ENCODE measurements around the gene NAV1. TPM values are rescaled to one million over a fixed set of nuclear protein-coding genes. Genes with fewer than 3 reads are reported as not detected.
"Not testable (repeated sequence)": the region's sequence is repeated elsewhere in the genome, so short reads cannot be mapped to it uniquely, and the experiment has no call there.

NAV1 gene
- 0.40 and 1.1 TPM in 2 replicates for total RNA-seq

- H3K36me3 Mint-ChIP-seq (ENCODE audit: low read depth): no peaks in the 10 kb centered on the region
- H3K27me3 Mint-ChIP-seq: peaks cover 67% of the 10 kb centered on the region
- peak within 1 kb of the TSS; percentile 69 for H3K4me3 Mint-ChIP-seq
- peaks cover 17% of the 10 kb centered on the region for H3K4me1 Mint-ChIP-seq
- intact Hi-C loops (cut with micrococcal nuclease): no loop called here
- H3K27ac Mint-ChIP-seq: no peak within 1 kb of the TSS
- no peaks in the 10 kb centered on the region for H3K9me3 Mint-ChIP-seq
- no peak for DNase-seq
Observed at GRCh38 chr1:201538612-201539551, at the start of gene NAV1. TSS of gene NAV1 (plus strand) at chr1:201539127. CDS start at chr1:201622885, 83,758 bp downstream.

GRCh38 chr1:201489643-201490261 is 49.2 kb upstream of the NAV1 start:
- no peak overlapping the region for H3K27ac Mint-ChIP-seq
- H3K4me3 Mint-ChIP-seq: no peak overlapping the region
- DNase-seq: no peak
- H3K27me3 Mint-ChIP-seq: no peaks in the 10 kb centered on the region
- H3K9me3 Mint-ChIP-seq: no peaks in the 10 kb centered on the region
- H3K36me3 Mint-ChIP-seq (ENCODE audit: low read depth): peaks cover 29% of the 10 kb centered on the region
- intact Hi-C loops (cut with micrococcal nuclease): no loop called here
- peaks cover 1% of the 10 kb centered on the region for H3K4me1 Mint-ChIP-seq

GRCh38 chr1:201490708-201491131 is 48.2 kb upstream of the NAV1 start:
- Mint-ChIP-seq H3K27me3 (no peaks in the 10 kb centered on the region), H3K4me3 (no peak overlapping the region), H3K4me1 (peaks cover 1% of the 10 kb centered on the region), H3K9me3 (no peaks in the 10 kb centered on the region), H3K36me3 (ENCODE audit: low read depth) (peaks cover 35% of the 10 kb centered on the region), H3K27ac (no peak overlapping the region)
- intact Hi-C loops (cut with micrococcal nuclease): no loop called here
- DNase-seq: no peak

- Mint-ChIP-seq H3K27ac (no peak overlapping the region), H3K4me1 (peaks cover 1% of the 10 kb centered on the region), H3K36me3 (ENCODE audit: low read depth) (peaks cover 39% of the 10 kb centered on the region), H3K4me3 (no peak overlapping the region), H3K27me3 (no peaks in the 10 kb centered on the region), H3K9me3 (no peaks in the 10 kb centered on the region)
- DNase-seq: no peak
- intact Hi-C loops (cut with micrococcal nuclease): no loop called here
Observed at GRCh38 chr1:201491896-201492511, 46.9 kb upstream of the NAV1 start.

GRCh38 chr1:201493026-201493656 is 45.8 kb upstream of the NAV1 start:
- H3K4me3 Mint-ChIP-seq; H3K4me1 Mint-ChIP-seq; H3K9me3 Mint-ChIP-seq; H3K27me3 Mint-ChIP-seq; intact Hi-C loops (cut with micrococcal nuclease); H3K27ac Mint-ChIP-seq; DNase-seq: not testable (repeated sequence)
- H3K36me3 Mint-ChIP-seq (ENCODE audit: low read depth): peaks cover 34% of the 10 kb centered on the region

- intact Hi-C loops (cut with micrococcal nuclease): no loop called here
- no peak overlapping the region for H3K4me3 Mint-ChIP-seq
- no peaks in the 10 kb centered on the region for H3K9me3 Mint-ChIP-seq
- no peaks in the 10 kb centered on the region for H3K27me3 Mint-ChIP-seq
- peaks cover 1% of the 10 kb centered on the region for H3K4me1 Mint-ChIP-seq
- DNase-seq: no peak
- H3K36me3 Mint-ChIP-seq (ENCODE audit: low read depth): peaks cover 28% of the 10 kb centered on the region
- no peak overlapping the region for H3K27ac Mint-ChIP-seq
Observed at GRCh38 chr1:201493757-201494617, 44.9 kb upstream of the NAV1 start.

- intact Hi-C loops (cut with micrococcal nuclease): no loop called here
- Mint-ChIP-seq H3K4me3 (no peak overlapping the region), H3K36me3 (ENCODE audit: low read depth) (peaks cover 25% of the 10 kb centered on the region), H3K27me3 (no peaks in the 10 kb centered on the region), H3K27ac (no peak overlapping the region), H3K9me3 (no peaks in the 10 kb centered on the region), H3K4me1 (peaks cover 1% of the 10 kb centered on the region)
- DNase-seq: no peak
Observed at GRCh38 chr1:201495551-201496295, 43.2 kb upstream of the NAV1 start.

- H3K27ac Mint-ChIP-seq: no peak overlapping the region
- H3K9me3 Mint-ChIP-seq: no peaks in the 10 kb centered on the region
- no peaks in the 10 kb centered on the region for H3K27me3 Mint-ChIP-seq
- H3K4me1 Mint-ChIP-seq: peaks cover 1% of the 10 kb centered on the region
- no peak for DNase-seq
- intact Hi-C loops (cut with micrococcal nuclease): no loop called here
- no peak overlapping the region for H3K4me3 Mint-ChIP-seq
- H3K36me3 Mint-ChIP-seq (ENCODE audit: low read depth): peaks cover 25% of the 10 kb centered on the region
Observed at GRCh38 chr1:201496296-201496690, 42.6 kb upstream of the NAV1 start.

- Mint-ChIP-seq H3K4me3 (no peak overlapping the region), H3K27me3 (no peaks in the 10 kb centered on the region), H3K36me3 (ENCODE audit: low read depth) (peaks cover 28% of the 10 kb centered on the region), H3K4me1 (peaks cover 4% of the 10 kb centered on the region), H3K9me3 (no peaks in the 10 kb centered on the region), H3K27ac (no peak overlapping the region)
- no peak for DNase-seq
- intact Hi-C loops (cut with micrococcal nuclease): no loop called here
Observed at GRCh38 chr1:201497935-201498509, 40.9 kb upstream of the NAV1 start.

GRCh38 chr1:201498621-201499020 is 40.3 kb upstream of the NAV1 start:
- intact Hi-C loops (cut with micrococcal nuclease): no loop called here
- Mint-ChIP-seq H3K27ac (no peak overlapping the region), H3K27me3 (no peaks in the 10 kb centered on the region), H3K9me3 (no peaks in the 10 kb centered on the region), H3K4me1 (peaks cover 4% of the 10 kb centered on the region), H3K36me3 (ENCODE audit: low read depth) (peaks cover 24% of the 10 kb centered on the region), H3K4me3 (no peak overlapping the region)
- no peak for DNase-seq

- Mint-ChIP-seq H3K9me3 (no peaks in the 10 kb centered on the region), H3K4me1 (peaks cover 5% of the 10 kb centered on the region), H3K27ac (no peak overlapping the region), H3K27me3 (no peaks in the 10 kb centered on the region), H3K4me3 (no peak overlapping the region), H3K36me3 (ENCODE audit: low read depth) (peaks cover 20% of the 10 kb centered on the region)
- DNase-seq: no peak
- intact Hi-C loops (cut with micrococcal nuclease): no loop called here
Observed at GRCh38 chr1:201499191-201499590, 39.7 kb upstream of the NAV1 start.

Measured in activated CD4-positive, alpha-beta T cell treated with anti-CD3 and anti-CD28 coated beads, Interleukin-2, amount 10 ng/mL, durations not matched to agents 24 days and 14 days (primary cell).